ENCODE measurements around the gene SIK2. TPM values are rescaled to one million over a fixed set of nuclear protein-coding genes. Genes with fewer than 3 reads are reported as not detected.
"Not testable (repeated sequence)": the region's sequence is repeated elsewhere in the genome, so short reads cannot be mapped to it uniquely, and the experiment has no call there.

SIK2 gene
- total RNA-seq, 2 donors from 2014 or later: 9.4 to 9.9 TPM

DNA sequence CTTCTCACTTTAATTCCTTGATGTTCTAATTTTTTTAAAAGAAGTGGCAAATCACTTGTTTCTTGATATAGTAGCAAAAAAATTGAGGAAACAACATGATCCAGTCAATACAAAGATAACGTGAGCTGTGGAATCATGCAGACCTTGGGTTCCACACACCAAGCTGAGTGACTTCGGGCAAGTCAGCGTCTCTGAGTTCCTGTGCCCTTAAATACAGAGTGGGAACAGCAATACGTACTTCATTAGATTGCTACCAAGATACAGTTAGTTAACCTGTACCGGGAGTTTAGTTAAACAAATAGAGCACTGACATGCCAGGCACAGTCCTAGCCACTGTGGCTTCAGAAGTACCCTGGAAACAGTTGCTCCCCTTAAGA lies 105.4 kb downstream of the SIK2 start:
- ATAC-seq (replicated peaks in 1 of 2): no peak
- Mint-ChIP-seq H3K4me1 (ENCODE audit: low read depth) (no peaks in the 10 kb centered on the region), H3K27ac (no peak overlapping the region), H3K27me3 (ENCODE audit: low read depth) (no peaks in the 10 kb centered on the region), H3K36me3 (ENCODE audit: insufficient read depth in 2 of 2) (peaks cover 2 to 5% of the 10 kb centered on the region in 2 donors), H3K4me3 (no peak overlapping the region), H3K9me3 (no peaks in the 10 kb centered on the region)
- no peak for DNase-seq

DNA sequence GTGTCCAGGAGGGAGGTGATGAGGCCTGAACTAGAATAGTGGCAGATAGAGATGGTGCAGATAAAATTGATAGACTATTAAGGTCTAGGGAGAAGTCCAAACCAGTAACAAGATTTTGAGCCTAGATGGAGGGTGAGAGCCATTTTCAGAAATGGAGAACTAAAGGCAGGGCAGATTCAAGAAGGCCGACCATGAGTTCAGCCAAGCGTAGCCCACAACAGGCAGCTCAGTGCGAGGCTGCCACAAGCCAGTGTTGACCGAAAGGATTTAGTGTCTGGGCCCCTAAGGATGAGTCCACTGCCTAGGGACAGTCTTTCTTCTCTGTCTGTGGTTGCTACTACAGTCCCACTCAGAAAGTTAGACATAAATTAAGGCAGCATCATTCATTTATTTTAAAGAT lies 112.3 kb downstream of the SIK2 start:
- Mint-ChIP-seq H3K4me3 (no peak overlapping the region), H3K4me1 (ENCODE audit: low read depth) (no peaks in the 10 kb centered on the region), H3K9me3 (no peaks in the 10 kb centered on the region), H3K27me3 (ENCODE audit: low read depth) (no peaks in the 10 kb centered on the region), H3K36me3 (ENCODE audit: insufficient read depth in 2 of 2) (peaks cover 0 to under 1% of the 10 kb centered on the region in 2 donors), H3K27ac (no peak overlapping the region)
- ATAC-seq (replicated peaks in 1 of 2) (no peak), DNase-seq (no peak)

DNA sequence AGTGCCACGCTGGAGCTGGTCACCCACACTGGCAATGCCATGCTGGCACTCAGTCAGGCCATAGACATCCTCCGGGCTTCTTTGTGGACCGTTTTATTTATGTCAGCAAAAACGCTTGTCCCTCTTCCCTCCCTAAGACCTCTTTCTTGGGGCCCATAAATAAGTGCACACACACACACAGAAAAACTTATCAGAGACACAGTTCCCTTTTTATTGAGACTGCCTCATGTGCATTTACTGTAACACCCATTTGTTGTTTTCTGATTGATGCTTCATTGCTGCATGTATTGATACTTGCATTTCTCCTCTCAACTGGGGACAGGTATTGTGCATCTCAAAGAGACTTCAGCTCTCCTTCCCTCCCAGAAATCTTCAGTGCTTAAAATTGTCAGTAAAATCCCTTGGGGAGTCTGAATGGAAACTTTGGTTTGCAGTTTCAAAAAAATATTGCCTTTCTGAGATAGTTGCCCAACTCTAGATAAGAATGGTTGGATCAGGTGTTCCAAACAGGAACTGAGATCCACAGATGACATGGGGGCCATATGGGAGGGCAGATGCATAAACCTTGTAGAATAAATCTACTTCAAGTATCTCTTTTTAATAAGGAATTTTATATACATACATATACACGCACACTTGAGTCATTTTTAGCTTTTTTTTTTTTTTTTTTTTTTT lies 113.0 kb downstream of the SIK2 start:
- H3K4me1 Mint-ChIP-seq (ENCODE audit: low read depth): no peaks in the 10 kb centered on the region
- DNase-seq (no peak), ATAC-seq (replicated peaks in 1 of 2) (no peak)
- H3K9me3 Mint-ChIP-seq: no peaks in the 10 kb centered on the region
- peaks cover 2 to 4% of the 10 kb centered on the region in 2 donors for H3K36me3 Mint-ChIP-seq (ENCODE audit: insufficient read depth in 2 of 2)
- no peaks in the 10 kb centered on the region for H3K27me3 Mint-ChIP-seq (ENCODE audit: low read depth)
- H3K27ac Mint-ChIP-seq: no peak overlapping the region
- H3K4me3 Mint-ChIP-seq: no peak overlapping the region

DNA sequence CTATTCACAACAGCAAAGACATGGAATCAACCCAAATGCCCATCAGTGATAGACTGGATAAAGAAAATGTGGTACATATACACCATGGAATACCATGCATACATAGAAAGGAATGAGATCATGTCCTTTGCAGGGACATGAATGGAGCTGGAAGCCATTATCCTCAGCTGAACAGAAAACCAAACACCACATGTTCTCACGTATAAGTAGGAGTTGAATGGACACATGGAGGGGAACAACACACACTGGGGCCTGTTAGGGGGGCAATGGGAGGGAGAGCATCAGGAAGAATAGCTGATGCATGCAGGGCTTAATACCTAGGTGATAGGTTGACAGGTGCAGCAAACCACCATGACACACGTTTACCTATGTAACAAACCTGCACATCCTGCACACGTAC lies 115.4 kb downstream of the SIK2 start:
- not testable (repeated sequence) for H3K4me3 Mint-ChIP-seq; DNase-seq; H3K36me3 Mint-ChIP-seq (ENCODE audit: insufficient read depth in 2 of 2); H3K9me3 Mint-ChIP-seq; ATAC-seq (replicated peaks in 1 of 2); H3K27me3 Mint-ChIP-seq (ENCODE audit: low read depth); H3K27ac Mint-ChIP-seq; H3K4me1 Mint-ChIP-seq (ENCODE audit: low read depth)

DNA sequence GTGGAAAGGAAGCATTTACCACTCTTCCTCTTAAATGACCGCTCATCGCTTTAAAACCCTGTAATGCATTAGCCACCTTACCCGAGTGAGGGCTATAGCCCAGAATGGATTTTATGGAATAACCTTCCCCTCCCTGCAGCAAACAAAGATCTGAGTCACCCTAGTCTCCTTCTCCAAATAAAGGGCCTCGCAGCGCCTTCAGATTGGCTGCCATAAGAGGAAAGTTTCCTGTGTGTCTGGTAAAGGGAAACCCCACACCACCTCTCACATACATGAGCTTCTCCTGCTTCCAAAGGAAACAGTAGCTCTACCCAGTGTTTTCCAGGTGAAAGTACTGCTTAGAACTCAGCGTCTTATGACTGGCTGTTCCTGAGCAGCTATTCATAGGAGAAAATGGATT lies 116.2 kb downstream of the SIK2 start:
- ATAC-seq (replicated peaks in 1 of 2) (no peak), DNase-seq (no peak)
- Mint-ChIP-seq H3K27me3 (ENCODE audit: low read depth) (no peaks in the 10 kb centered on the region), H3K4me3 (no peak overlapping the region), H3K9me3 (no peaks in the 10 kb centered on the region), H3K36me3 (ENCODE audit: insufficient read depth in 2 of 2) (peaks cover 4 to 6% of the 10 kb centered on the region in 2 donors), H3K27ac (no peak overlapping the region), H3K4me1 (ENCODE audit: low read depth) (no peaks in the 10 kb centered on the region)

DNA sequence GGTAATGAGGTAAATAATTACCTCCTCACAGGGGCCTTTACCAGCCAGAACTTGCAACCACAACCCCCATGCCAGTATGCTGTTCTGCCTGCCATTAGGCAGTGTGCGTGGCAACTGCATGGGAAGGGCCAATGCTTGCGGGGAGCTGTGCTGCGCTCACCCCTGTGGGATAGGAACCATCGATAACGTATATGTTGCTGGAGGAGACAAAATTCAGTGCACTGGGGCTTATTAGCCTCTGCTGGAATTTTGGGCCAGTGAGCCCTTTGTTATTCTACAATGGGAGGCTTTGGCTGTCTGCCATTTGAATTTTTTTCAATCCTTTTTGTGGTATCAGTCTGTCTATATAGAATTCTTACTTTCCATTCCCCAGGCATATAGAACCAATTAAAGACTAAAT lies 116.6 kb downstream of the SIK2 start:
- no peak overlapping the region for H3K4me3 Mint-ChIP-seq
- DNase-seq (no peak), ATAC-seq (replicated peaks in 1 of 2) (no peak)
- peaks cover 4 to 6% of the 10 kb centered on the region in 2 donors for H3K36me3 Mint-ChIP-seq (ENCODE audit: insufficient read depth in 2 of 2)
- H3K27ac Mint-ChIP-seq: no peak overlapping the region
- H3K4me1 Mint-ChIP-seq (ENCODE audit: low read depth): no peaks in the 10 kb centered on the region
- H3K9me3 Mint-ChIP-seq: no peaks in the 10 kb centered on the region
- H3K27me3 Mint-ChIP-seq (ENCODE audit: low read depth): no peaks in the 10 kb centered on the region

DNA sequence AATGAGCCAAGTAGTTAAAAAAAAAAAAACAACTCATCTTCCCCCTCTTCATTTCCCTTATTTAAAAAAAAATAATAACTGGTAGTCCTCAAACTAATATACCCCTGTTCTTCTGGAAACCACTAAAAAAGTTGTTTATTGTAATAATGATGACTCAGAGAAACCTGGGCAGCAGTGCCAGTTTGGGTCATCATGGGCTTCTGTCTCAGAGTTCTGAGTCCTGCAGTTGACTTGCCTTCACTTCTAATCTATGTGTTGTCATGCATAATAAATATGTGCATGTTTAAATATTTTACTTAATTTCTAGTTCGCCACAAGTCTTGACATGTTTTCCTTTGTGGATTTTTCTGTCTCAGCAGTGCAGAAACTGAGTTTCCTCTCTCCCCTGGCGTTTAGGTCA lies 117.1 kb downstream of the SIK2 start:
- no peak overlapping the region for H3K4me3 Mint-ChIP-seq
- no peaks in the 10 kb centered on the region for H3K4me1 Mint-ChIP-seq (ENCODE audit: low read depth)
- peaks cover 4 to 6% of the 10 kb centered on the region in 2 donors for H3K36me3 Mint-ChIP-seq (ENCODE audit: insufficient read depth in 2 of 2)
- H3K9me3 Mint-ChIP-seq: no peaks in the 10 kb centered on the region
- H3K27me3 Mint-ChIP-seq (ENCODE audit: low read depth): no peaks in the 10 kb centered on the region
- ATAC-seq (replicated peaks in 1 of 2) (no peak), DNase-seq (no peak)
- peak overlapping the region; percentile 96 for H3K27ac Mint-ChIP-seq

DNA sequence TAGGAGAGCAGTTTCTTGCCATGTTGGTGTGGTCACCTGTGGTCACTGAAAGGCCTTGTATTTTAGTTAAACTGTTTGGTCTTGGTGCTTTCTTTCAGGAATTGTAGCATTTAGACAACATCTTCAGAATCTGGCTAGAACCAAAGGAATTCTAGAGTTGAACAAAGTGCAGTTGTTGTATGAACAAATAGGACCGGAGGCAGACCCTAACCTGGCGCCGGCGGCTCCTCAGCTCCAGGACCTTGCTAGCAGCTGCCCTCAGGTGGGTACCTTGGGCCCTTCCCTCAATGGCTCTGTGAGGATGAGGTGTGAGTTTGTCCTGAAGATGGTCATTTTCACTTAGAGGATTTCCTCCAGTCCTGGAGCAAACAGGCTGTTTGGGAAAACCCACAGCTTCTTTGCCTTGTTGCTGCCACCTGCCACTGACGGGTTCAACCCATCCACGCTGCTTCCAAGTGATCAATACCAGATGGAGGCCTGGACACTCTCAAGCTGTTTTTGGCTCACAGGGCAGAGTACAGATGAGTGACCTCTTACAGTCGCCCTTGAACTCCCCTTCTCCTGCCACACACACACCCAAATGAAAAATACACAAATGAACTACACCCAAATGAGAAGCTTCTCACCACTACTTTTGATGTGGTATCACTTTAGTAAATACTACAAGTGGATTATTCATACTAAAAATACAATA lies 118.7 kb downstream of the SIK2 start:
- ATAC-seq (replicated peaks in 1 of 2) (no peak), DNase-seq (no peak)
- H3K4me1 Mint-ChIP-seq (ENCODE audit: low read depth): no peaks in the 10 kb centered on the region
- H3K36me3 Mint-ChIP-seq (ENCODE audit: insufficient read depth in 2 of 2): peaks cover 4 to 8% of the 10 kb centered on the region in 2 donors
- no peak overlapping the region for H3K4me3 Mint-ChIP-seq
- H3K9me3 Mint-ChIP-seq: no peaks in the 10 kb centered on the region
- no peaks in the 10 kb centered on the region for H3K27me3 Mint-ChIP-seq (ENCODE audit: low read depth)
- peak overlapping the region; percentile 12 for H3K27ac Mint-ChIP-seq

DNA sequence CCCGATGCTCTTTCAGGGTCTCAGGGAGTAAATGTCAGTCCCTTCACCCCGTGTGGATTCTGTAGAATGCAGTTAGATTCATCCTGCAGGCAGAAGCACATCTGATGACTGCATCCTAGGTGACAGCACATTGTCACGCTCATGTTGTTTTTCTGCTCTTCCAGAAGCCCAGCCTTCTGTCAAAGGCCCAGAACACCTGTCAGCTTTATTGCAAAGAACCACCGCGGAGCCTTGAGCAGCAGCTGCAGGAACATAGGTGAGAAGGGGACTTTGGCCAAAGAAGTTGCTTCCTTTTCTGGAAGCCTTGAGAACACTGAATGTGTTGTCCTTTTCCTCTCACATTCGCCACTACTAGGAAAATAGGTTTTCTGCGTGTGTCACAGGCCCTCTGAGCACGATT lies 120.3 kb downstream of the SIK2 start:
- Mint-ChIP-seq H3K36me3 (ENCODE audit: insufficient read depth in 2 of 2) (peaks cover 4 to 8% of the 10 kb centered on the region in 2 donors), H3K4me1 (ENCODE audit: low read depth) (no peaks in the 10 kb centered on the region), H3K4me3 (no peak overlapping the region), H3K27me3 (ENCODE audit: low read depth) (no peaks in the 10 kb centered on the region), H3K9me3 (no peaks in the 10 kb centered on the region), H3K27ac (no peak overlapping the region)
- ATAC-seq (replicated peaks in 1 of 2): no peak
- DNase-seq: no peak

DNA sequence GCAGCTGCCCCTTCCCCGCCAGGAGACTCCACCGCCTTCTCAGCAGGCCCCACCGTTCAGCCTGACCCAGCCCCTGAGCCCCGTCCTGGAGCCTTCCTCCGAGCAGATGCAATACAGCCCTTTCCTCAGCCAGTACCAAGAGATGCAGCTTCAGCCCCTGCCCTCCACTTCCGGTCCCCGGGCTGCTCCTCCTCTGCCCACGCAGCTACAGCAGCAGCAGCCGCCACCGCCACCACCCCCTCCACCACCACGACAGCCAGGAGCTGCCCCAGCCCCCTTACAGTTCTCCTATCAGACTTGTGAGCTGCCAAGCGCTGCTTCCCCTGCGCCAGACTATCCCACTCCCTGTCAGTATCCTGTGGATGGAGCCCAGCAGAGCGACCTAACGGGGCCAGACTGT lies 121.3 kb downstream of the SIK2 start:
- Mint-ChIP-seq H3K4me3 (no peak overlapping the region), H3K9me3 (no peaks in the 10 kb centered on the region), H3K27ac (no peak overlapping the region), H3K4me1 (ENCODE audit: low read depth) (no peaks in the 10 kb centered on the region), H3K27me3 (ENCODE audit: low read depth) (no peaks in the 10 kb centered on the region), H3K36me3 (ENCODE audit: insufficient read depth in 2 of 2) (peaks cover 4 to 8% of the 10 kb centered on the region in 2 donors)
- DNase-seq (no peak), ATAC-seq (replicated peaks in 1 of 2) (no peak)

DNA sequence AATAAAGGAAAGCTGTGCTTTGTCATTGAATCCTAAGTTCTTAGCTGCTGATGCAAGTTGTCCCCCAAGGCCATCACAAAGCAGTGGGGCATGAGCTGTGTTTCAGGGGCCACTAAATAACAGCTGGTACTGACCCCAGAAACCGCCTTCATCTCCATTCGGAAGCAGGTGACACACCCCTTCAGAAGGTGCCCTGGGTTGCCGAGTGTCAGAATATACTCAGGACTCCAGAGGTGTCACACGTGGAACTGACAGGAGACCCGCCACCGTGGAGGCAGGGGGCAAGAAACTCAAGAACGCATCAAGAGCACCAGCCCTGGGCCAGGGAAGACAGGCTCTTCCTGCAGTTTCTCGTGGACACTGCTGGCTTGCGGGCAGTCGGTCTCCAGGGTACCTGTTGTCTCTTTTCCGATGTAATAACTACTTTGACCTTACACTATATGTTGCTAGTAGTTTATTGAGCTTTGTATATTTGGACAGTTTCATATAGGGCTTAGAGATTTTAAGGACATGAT lies 122.4 kb downstream of the SIK2 start:
- DNase-seq (no peak), ATAC-seq (replicated peaks in 1 of 2) (no peak)
- H3K27me3 Mint-ChIP-seq (ENCODE audit: low read depth): no peaks in the 10 kb centered on the region
- no peaks in the 10 kb centered on the region for H3K9me3 Mint-ChIP-seq
- H3K27ac Mint-ChIP-seq: no peak overlapping the region
- H3K4me3 Mint-ChIP-seq: no peak overlapping the region
- H3K36me3 Mint-ChIP-seq (ENCODE audit: insufficient read depth in 2 of 2): peaks cover 4 to 6% of the 10 kb centered on the region in 2 donors
- H3K4me1 Mint-ChIP-seq (ENCODE audit: low read depth): no peaks in the 10 kb centered on the region

DNA sequence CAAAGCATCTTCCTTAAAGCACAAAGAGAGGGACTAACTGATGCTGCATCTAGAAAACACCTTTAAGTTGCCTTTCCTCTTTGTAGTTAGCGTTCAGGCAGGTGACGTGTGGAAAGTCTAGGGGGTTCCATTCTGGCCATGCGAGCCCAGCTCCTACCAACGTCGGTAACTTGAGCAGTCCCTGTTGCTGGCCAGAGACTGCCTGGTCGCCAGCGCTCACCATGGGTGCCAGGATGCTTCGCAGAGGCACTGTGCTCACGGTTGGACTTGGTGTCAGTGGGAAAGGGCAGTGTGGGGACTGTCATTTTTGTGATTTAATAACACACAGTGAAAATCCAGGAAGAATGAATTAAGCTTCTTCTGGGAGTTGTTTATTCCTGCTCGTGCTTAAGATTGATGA lies 123.4 kb downstream of the SIK2 start:
- Mint-ChIP-seq H3K4me3 (no peak overlapping the region), H3K9me3 (no peaks in the 10 kb centered on the region), H3K4me1 (ENCODE audit: low read depth) (no peaks in the 10 kb centered on the region), H3K36me3 (ENCODE audit: insufficient read depth in 2 of 2) (peaks cover 2 to 4% of the 10 kb centered on the region in 2 donors), H3K27me3 (ENCODE audit: low read depth) (no peaks in the 10 kb centered on the region), H3K27ac (no peak overlapping the region)
- no peak for ATAC-seq (replicated peaks in 1 of 2)
- no peak for DNase-seq

DNA sequence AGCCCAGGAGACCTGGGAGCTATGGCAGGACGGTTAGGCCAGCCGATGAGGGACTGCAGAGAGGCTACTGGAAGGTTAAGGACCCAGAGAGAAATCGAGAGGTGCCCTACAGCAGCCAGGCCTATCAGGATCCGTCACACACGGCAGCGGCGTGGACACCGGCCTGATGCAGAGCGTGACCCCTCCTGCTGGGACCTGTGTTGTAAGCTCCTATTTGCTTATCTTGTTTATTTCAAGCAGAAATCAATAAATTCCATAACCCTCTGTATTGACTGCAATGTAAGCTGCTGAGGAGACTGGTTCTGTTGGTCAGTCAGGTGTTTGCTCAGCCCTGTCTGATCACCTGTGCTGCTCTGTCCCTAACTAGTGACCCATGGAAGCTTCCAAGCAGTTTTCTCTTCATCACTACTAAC lies 124.1 kb downstream of the SIK2 start:
- no peak for ATAC-seq (replicated peaks in 1 of 2)
- Mint-ChIP-seq H3K27ac (no peak overlapping the region), H3K4me3 (no peak overlapping the region), H3K4me1 (ENCODE audit: low read depth) (no peaks in the 10 kb centered on the region), H3K9me3 (no peaks in the 10 kb centered on the region), H3K27me3 (ENCODE audit: low read depth) (no peaks in the 10 kb centered on the region), H3K36me3 (ENCODE audit: insufficient read depth in 2 of 2) (peaks cover 0 to 2% of the 10 kb centered on the region in 2 donors)
- no peak for DNase-seq

DNA sequence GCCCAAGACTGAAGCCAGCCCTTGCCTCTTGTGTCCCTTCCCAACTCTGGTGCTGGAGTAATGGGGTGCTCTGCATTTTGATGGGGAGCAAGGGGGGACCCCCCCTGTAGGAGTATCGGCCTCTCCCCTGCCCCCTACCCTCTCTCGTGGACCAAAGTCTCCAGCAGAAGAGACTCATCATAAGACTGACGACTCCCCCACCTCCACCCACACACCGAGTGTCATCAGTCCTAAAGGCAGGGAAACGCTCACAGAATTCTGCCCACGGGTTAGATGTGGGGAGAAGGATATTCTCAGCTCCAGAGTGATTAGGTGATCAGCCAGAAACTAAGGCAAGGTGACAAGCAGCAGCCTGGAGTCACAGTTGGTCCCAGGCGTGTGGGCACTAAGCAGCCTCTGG lies 125.2 kb downstream of the SIK2 start:
- no peaks in the 10 kb centered on the region for H3K9me3 Mint-ChIP-seq
- DNase-seq (no peak), ATAC-seq (replicated peaks in 1 of 2) (no peak)
- H3K4me3 Mint-ChIP-seq: no peak overlapping the region
- no peaks in the 10 kb centered on the region for H3K4me1 Mint-ChIP-seq (ENCODE audit: low read depth)
- no peaks in the 10 kb centered on the region for H3K27me3 Mint-ChIP-seq (ENCODE audit: low read depth)
- peaks cover 0 to 2% of the 10 kb centered on the region in 2 donors for H3K36me3 Mint-ChIP-seq (ENCODE audit: insufficient read depth in 2 of 2)
- H3K27ac Mint-ChIP-seq: no peak overlapping the region
